ENCODE measurements around the gene ALAS1. TPM values are rescaled to one million over a fixed set of nuclear protein-coding genes. Genes with fewer than 3 reads are reported as not detected.

ALAS1 gene
- total and polyA plus RNA-seq, 9 donors: 26.4 to 35.4 (median 30.9) TPM

GRCh38 chr3:52233968-52234367, 36.0 kb downstream of the ALAS1 start:
- DNase-seq: no peak
- Histone ChIP-seq H3K27ac (ENCODE audit: low read length) (no peak overlapping the region), H3K4me1 (ENCODE audit: control insufficient read depth, insufficient read depth, low read length) (peaks cover 43% of the 10 kb centered on the region), H3K27me3 (ENCODE audit: control insufficient read depth, insufficient read depth, low read length) (no peaks in the 10 kb centered on the region), H3K4me3 (ENCODE audit: low read length) (no peak overlapping the region), H3K36me3 (ENCODE audit: control insufficient read depth, insufficient read depth, low read length) (peaks cover 56% of the 10 kb centered on the region), H3K9me3 (replicated peaks; ENCODE audit: control insufficient read depth, low read depth, low read length) (no peaks in the 10 kb centered on the region)
- WGBS (ENCODE audit: insufficient coverage): no CpG with 5 or more reads among the region's 3 CpGs

GRCh38 chr3:52234516-52235447, 36.8 kb downstream of the ALAS1 start:
- H3K27me3 ChIP-seq (ENCODE audit: control insufficient read depth, insufficient read depth, low read length): no peaks in the 10 kb centered on the region
- H3K4me3 ChIP-seq (ENCODE audit: low read length): no peak overlapping the region
- peaks cover 47% of the 10 kb centered on the region for H3K36me3 ChIP-seq (ENCODE audit: control insufficient read depth, insufficient read depth, low read length)
- no peak overlapping the region for H3K27ac ChIP-seq (ENCODE audit: low read length)
- H3K9me3 ChIP-seq (replicated peaks; ENCODE audit: control insufficient read depth, low read depth, low read length): no peaks in the 10 kb centered on the region
- H3K4me1 ChIP-seq (ENCODE audit: control insufficient read depth, insufficient read depth, low read length): peaks cover 48% of the 10 kb centered on the region
- 72% methylated on average over 9 of the region's 15 CpGs for WGBS (ENCODE audit: insufficient coverage)
- no peak for DNase-seq

GRCh38 chr3:52236424-52236886, 38.5 kb downstream of the ALAS1 start:
- Histone ChIP-seq H3K27ac (ENCODE audit: low read length) (no peak overlapping the region), H3K9me3 (replicated peaks; ENCODE audit: control insufficient read depth, low read depth, low read length) (no peaks in the 10 kb centered on the region), H3K36me3 (ENCODE audit: control insufficient read depth, insufficient read depth, low read length) (peaks cover 31% of the 10 kb centered on the region), H3K4me1 (ENCODE audit: control insufficient read depth, insufficient read depth, low read length) (peaks cover 54% of the 10 kb centered on the region), H3K4me3 (ENCODE audit: low read length) (no peak overlapping the region), H3K27me3 (ENCODE audit: control insufficient read depth, insufficient read depth, low read length) (no peaks in the 10 kb centered on the region)
- no peak for DNase-seq
- 82% methylated on average over 4 of the region's 5 CpGs for WGBS (ENCODE audit: insufficient coverage)

- 66% methylated on average over 5 of the region's 6 CpGs for WGBS (ENCODE audit: insufficient coverage)
- Histone ChIP-seq H3K36me3 (ENCODE audit: control insufficient read depth, insufficient read depth, low read length) (peaks cover 25% of the 10 kb centered on the region), H3K4me3 (ENCODE audit: low read length) (peak overlapping the region; percentile 3), H3K4me1 (ENCODE audit: control insufficient read depth, insufficient read depth, low read length) (peaks cover 54% of the 10 kb centered on the region), H3K27ac (ENCODE audit: low read length) (peak overlapping the region; percentile 76), H3K9me3 (replicated peaks; ENCODE audit: control insufficient read depth, low read depth, low read length) (no peaks in the 10 kb centered on the region), H3K27me3 (ENCODE audit: control insufficient read depth, insufficient read depth, low read length) (no peaks in the 10 kb centered on the region)
- DNase-seq: no peak
These were observed 39.2 kb downstream of the ALAS1 start for GRCh38 chr3:52237006-52237656.

GRCh38 chr3:52237657-52238172, 39.8 kb downstream of the ALAS1 start:
- Histone ChIP-seq H3K27ac (ENCODE audit: low read length) (peak overlapping the region; percentile 76), H3K4me3 (ENCODE audit: low read length) (peak overlapping the region; percentile 96), H3K27me3 (ENCODE audit: control insufficient read depth, insufficient read depth, low read length) (no peaks in the 10 kb centered on the region), H3K36me3 (ENCODE audit: control insufficient read depth, insufficient read depth, low read length) (peaks cover 20% of the 10 kb centered on the region), H3K9me3 (replicated peaks; ENCODE audit: control insufficient read depth, low read depth, low read length) (no peaks in the 10 kb centered on the region), H3K4me1 (ENCODE audit: control insufficient read depth, insufficient read depth, low read length) (peaks cover 54% of the 10 kb centered on the region)
- 22% methylated on average over 3 of the region's 8 CpGs for WGBS (ENCODE audit: insufficient coverage)
- DNase-seq: peak; percentile 85

- H3K36me3 ChIP-seq (ENCODE audit: control insufficient read depth, insufficient read depth, low read length): peaks cover 20% of the 10 kb centered on the region
- peak overlapping the region; percentile 96 for H3K4me3 ChIP-seq (ENCODE audit: low read length)
- H3K9me3 ChIP-seq (replicated peaks; ENCODE audit: control insufficient read depth, low read depth, low read length): no peaks in the 10 kb centered on the region
- peaks cover 54% of the 10 kb centered on the region for H3K4me1 ChIP-seq (ENCODE audit: control insufficient read depth, insufficient read depth, low read length)
- H3K27me3 ChIP-seq (ENCODE audit: control insufficient read depth, insufficient read depth, low read length): no peaks in the 10 kb centered on the region
- no peak for DNase-seq
- peak overlapping the region; percentile 76 for H3K27ac ChIP-seq (ENCODE audit: low read length)
- WGBS (ENCODE audit: insufficient coverage): 3% methylated on average over 6 of the region's 11 CpGs
These were observed 40.3 kb downstream of the ALAS1 start for GRCh38 chr3:52238193-52238760.

GRCh38 chr3:52238761-52239701, 41.1 kb downstream of the ALAS1 start, which contains the start of gene TWF2:
TWF2 (minus strand) TSS chr3:52239158; CDS start chr3:52239016, 142 bp downstream.
- DNase-seq: peak; percentile 92
- peak within 1 kb of the TSS; percentile 80 for H3K27ac ChIP-seq (ENCODE audit: low read length)
- peaks cover 18% of the 10 kb centered on the region for H3K36me3 ChIP-seq (ENCODE audit: control insufficient read depth, insufficient read depth, low read length)
- peaks cover 1% of the 10 kb centered on the region for H3K27me3 ChIP-seq (ENCODE audit: control insufficient read depth, insufficient read depth, low read length)
- peaks cover 53% of the 10 kb centered on the region for H3K4me1 ChIP-seq (ENCODE audit: control insufficient read depth, insufficient read depth, low read length)
- peak within 1 kb of the TSS; percentile 96 for H3K4me3 ChIP-seq (ENCODE audit: low read length)
- WGBS (ENCODE audit: insufficient coverage): 0% methylated on average over 78 of the region's 92 CpGs
- H3K9me3 ChIP-seq (replicated peaks; ENCODE audit: control insufficient read depth, low read depth, low read length): no peaks in the 10 kb centered on the region

- H3K27me3 ChIP-seq (ENCODE audit: control insufficient read depth, insufficient read depth, low read length): peaks cover 2% of the 10 kb centered on the region
- H3K36me3 ChIP-seq (ENCODE audit: control insufficient read depth, insufficient read depth, low read length): peaks cover 6% of the 10 kb centered on the region
- no peak overlapping the region for H3K4me3 ChIP-seq (ENCODE audit: low read length)
- WGBS (ENCODE audit: insufficient coverage): no CpG with 5 or more reads among the region's 1 CpG
- H3K9me3 ChIP-seq (replicated peaks; ENCODE audit: control insufficient read depth, low read depth, low read length): no peaks in the 10 kb centered on the region
- no peak overlapping the region for H3K27ac ChIP-seq (ENCODE audit: low read length)
- no peak for DNase-seq
- H3K4me1 ChIP-seq (ENCODE audit: control insufficient read depth, insufficient read depth, low read length): peaks cover 54% of the 10 kb centered on the region
These were observed 42.3 kb downstream of the ALAS1 start for GRCh38 chr3:52240059-52240885.
